GM19455 (cell line): Measurements from ENCODE around the gene GALNT13.

Experiments
- ATAC-seq: cut with Tn5 transposase; IDR thresholded peaks from one replicate; pipeline ENCODE4 v1.9.1; 2021; ENCODE audit not compliant: unreplicated experiment

The GALNT13 gene

DNA sequence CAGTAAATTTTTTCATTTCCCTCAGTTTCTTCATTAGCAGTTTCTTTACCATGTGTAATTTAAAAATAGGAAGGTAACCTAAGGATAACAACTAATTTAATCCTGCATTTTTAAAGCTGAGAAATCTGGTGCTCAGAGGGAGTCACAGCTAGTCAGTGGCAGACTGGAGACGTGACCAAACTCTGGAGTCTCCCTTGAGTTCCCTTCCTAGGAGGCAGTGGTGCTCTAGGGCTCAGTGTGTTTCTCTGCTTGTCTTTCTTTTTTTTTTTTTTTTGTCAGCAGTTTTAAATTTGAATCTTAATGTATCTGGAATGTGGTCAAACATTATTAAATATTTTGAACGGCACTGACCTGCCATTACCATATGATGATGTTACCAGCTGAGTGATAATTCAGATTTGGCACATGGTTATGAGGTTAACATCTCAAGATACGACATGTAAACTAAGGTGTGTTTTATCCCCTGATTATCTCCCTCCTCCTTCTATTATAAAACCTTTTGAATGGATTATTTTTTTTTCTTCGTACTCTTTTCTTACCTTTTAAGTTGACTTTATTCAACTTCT is 226.2 kb downstream of the GALNT13 start:
- no peak for ATAC-seq

- no peak for ATAC-seq
These were observed 249.0 kb downstream of the GALNT13 start for GRCh38 chr2:154120706-154121105.

GRCh38 chr2:154125891-154126290 is 254.2 kb downstream of the GALNT13 start:
- ATAC-seq: no peak

- no peak for ATAC-seq
These were observed 259.1 kb downstream of the GALNT13 start for GRCh38 chr2:154130821-154131220.

DNA sequence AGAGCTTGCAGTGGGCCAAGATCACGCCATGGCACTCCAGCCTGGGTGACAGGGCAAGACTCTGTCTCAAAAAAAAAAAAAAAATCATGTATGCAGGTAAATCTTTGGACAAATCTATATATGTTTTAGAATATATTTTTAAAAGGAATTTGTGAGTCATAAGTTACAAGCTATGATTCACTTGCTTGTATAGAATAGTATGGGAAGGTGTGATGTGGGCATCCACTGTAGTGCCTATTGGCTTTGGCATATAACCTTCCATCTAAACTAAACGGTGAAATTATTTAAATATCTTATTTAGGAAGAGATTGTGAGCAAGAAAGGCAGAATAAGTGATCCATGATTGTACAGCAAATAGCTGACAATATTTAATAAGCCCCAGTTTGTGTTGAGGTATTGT is 261.1 kb downstream of the GALNT13 start:
- no peak for ATAC-seq

- no peak for ATAC-seq
These were observed 262.1 kb downstream of the GALNT13 start for GRCh38 chr2:154133823-154134222.

DNA sequence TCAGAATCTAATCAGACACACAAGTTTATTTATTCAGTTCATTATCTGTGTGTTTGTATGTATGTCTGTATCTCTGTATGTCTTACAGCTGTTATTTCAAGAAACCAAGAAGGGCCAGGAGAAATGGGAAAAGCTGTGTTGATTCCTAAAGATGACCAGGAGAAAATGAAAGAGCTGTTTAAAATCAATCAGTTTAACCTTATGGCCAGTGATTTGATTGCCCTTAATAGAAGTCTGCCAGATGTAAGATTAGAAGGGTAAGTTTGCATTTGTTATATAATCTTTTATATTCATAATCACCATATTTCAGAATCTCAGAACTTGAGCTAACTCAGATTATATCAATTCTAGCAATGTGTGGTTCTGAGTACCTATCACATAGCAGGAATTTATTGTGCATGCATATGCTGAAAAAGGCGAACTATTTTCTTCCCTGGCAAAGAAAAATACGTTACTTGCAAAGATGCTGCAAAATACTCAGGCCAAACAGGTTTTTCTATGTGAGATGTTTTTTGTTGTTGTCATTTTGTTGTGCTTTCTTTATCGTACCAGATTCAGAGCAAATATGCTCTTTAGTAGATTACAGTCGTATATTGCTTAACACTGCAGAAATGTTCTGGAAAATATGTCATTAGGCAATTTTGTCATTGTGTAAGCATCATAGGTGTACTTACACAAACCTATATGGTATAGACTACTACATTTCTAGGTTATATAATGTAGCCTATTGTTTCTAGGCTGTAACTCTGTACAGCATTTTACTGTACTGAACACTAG is 268.7 kb downstream of the GALNT13 start:
- ATAC-seq: no peak

- ATAC-seq: no peak
These were observed 270.8 kb downstream of the GALNT13 start for GRCh38 chr2:154142480-154142879.

- no peak for ATAC-seq
These were observed 271.4 kb downstream of the GALNT13 start for GRCh38 chr2:154143105-154143504.

GRCh38 chr2:154158101-154158500 is 286.4 kb downstream of the GALNT13 start:
- ATAC-seq: no peak

GRCh38 chr2:154161286-154161685 is 289.6 kb downstream of the GALNT13 start:
- no peak for ATAC-seq

GRCh38 chr2:154170400-154170799 is 298.7 kb downstream of the GALNT13 start:
- no peak for ATAC-seq

DNA sequence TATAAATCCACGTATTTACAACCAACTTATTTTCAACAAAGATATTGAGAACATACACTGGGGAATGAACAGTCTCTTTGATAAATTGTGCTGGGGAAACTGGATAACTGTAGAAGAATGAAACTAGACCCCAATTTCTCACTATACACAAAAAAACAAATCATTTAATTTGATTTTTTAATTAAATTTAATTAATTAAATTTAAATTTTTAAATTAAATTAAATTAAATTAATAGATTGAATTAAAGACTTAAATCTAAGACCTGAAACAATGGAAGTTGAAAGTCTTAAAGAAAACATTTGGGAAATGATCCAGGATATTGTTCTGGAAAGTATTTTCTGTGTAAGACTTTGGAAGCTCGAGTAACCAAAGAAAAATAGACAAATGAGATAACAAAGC is 301.4 kb downstream of the GALNT13 start:
- no peak for ATAC-seq

- ATAC-seq: no peak
These were observed 302.2 kb downstream of the GALNT13 start for GRCh38 chr2:154173919-154174318.

DNA sequence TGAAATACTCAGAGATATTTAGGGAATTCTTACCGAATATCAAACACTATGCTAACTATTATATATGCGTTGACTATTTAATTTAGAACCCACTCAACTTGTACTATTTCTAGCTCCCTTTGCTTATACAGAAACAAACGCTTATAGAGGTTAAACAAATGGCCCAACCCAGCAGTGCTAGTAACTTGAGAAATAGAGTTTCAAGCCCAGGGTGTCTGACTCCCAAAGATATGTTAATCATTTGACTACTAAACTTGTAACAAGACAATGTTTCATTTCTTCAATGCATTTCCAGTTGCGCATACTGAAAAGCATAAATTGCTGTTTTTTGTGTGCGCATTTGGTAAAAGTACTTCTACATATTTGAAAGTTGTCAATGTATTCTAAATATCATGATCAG is 310.3 kb downstream of the GALNT13 start:
- ATAC-seq: no peak

DNA sequence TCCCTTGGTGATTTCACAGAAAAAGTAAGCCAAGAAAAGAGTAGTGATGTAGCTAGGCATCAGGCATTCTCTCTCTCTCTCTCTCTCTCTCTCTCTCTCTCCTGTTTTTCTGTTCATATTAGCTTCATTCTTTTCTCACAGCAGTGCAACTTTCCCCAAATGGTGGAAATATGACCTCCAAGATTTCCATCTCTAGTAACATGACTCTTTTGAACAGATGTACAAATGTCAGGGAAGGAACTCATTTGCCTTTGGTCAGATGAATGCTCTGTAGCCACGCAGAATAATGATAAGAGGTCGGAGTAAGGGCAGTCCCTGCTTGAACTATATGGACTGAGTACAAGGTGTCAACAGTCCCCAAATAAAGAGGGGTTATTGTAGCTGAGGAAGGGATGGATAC is 316.2 kb downstream of the GALNT13 start:
- ATAC-seq: no peak

DNA sequence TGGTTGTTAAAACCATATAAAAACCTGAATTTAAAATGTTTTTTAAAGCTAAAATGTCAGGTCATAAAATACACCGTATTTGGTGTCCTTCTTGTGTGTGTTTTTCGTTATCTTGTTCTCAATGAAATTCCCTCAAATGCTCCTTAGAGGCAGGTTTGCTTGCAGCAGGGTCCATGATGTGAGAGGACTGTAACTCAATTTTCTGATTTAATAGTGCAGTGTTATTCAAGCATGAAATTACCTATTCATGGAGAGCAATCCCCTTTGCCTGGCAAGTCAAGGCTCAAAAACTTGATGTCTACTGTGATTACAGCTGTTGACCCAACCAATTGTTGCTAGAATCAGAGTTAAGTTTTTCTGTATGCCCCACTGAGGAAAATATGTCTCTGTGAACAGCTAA is 318.2 kb downstream of the GALNT13 start:
- ATAC-seq: no peak

DNA sequence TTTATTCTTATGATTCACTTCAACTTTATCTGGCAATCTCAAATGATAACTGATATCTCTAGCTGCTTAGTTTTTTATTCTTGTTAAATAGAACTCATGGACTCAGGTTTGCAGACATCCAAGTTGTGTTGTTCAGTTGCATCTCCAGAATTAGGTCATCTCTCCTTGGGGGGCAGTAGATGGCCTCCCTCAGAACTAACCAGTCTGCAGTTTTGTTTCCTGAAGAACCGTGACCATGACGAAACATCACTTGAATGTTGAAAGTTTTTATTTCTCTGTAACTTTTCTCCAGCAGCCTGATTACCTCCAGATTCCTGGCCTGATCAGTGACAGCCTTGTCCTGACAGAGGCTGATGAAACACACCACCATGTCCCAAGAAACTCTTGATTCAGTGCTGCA is 321.5 kb downstream of the GALNT13 start:
- no peak for ATAC-seq

- ATAC-seq: no peak
These were observed 323.4 kb downstream of the GALNT13 start for GRCh38 chr2:154194909-154195643.

DNA sequence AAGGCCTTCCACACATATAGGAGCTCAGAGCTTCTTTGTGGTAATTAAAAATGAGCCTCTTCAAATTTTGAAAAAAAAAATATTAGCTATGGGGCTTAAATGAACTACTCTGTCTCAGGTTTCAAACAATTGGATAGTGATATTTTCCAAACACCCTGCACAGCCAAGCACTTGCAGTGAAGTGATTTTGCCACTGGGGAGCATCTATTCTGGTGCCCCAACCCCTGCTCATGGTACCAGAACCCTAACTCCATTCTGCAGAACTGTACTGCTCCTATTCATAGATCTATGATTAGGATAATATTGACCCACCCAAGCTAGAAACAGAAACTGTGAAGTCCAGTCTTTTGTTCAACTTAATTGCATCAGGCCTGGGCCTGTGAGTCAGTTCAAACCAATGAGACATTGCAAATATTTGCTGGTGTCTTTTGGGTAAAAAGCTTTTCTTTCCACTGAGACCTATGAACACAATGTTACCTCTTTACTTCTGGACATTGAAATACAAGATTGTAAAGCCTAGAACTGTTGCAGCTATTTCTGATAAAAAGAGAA is 324.0 kb downstream of the GALNT13 start:
- ATAC-seq: no peak

DNA sequence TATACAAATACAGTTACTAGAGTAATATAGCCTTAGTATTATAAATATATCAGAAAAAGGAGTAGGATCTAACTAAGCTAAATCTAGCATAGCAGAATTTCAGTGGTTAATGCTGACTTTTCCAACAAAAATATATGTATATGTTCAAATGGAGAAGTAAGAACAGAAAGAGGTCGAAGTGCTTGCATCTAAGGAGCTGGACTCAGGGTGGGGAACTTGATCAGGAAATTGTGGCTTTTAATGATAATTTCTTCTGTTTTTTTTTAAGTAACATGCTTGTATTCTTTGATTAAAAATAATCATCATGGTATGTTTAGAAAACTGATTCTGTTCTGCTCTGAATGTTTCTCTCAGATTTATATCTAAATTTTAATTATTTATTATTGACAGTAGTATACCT is 327.1 kb downstream of the GALNT13 start:
- ATAC-seq: no peak

DNA sequence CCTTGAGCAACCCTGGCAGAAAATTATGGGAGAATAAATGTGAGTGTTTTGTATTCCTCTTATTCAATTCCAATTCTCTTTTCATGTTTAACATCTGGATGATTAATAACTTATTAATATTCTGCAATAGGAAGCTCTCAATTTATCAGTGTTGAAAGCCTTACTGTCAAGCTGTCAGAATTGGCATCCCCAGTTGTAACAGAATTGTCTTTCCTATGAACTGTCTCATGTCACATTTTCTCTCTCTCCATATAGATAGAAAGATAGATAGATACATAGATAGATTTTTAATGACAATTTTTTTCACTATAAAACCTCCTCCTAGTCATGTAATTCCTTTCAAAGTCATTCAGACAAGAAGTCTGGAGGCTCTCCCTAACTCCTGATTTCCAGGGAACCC is 331.5 kb downstream of the GALNT13 start:
- ATAC-seq: no peak
